Breast epithelium (tissue), 4 donors: ENCODE results near the gene STRN4. TPM values are rescaled to one million over a fixed set of nuclear protein-coding genes. Genes with fewer than 3 reads are reported as not detected.
A peak's percentile ranks its signal among the peaks of the same experiment; 100 is the strongest.

Experiments
- DNase-seq, 2 donors: peaks; one replicate each; pipeline ENCODE4 v3.0.0-alpha.2; 2019; ENCODE audit warnings: low spot score in 2 of 2
- H3K27ac ChIP-seq, 2 donors: fragments of 200-600 bp; sonication (generic) in 1 of 2; one replicate each; pipeline ENCODE4 v1.5.1; 2016 to 2019; ENCODE audit warnings: mild to moderate bottlenecking in 1 of 2
- H3K27me3 ChIP-seq, 2 donors: fragments of 200-600 bp; sonication (generic) in 1 of 2; one replicate each; pipeline versions ENCODE4 v1.5.1 to v1.6.0; 2017 to 2019; ENCODE audit warnings: control low read depth in 1 of 2, mild to moderate bottlenecking in 1 of 2
- H3K36me3 ChIP-seq: fragments of 200-600 bp; one replicate; pipeline ENCODE4 v1.5.1; 2019
- H3K4me1 ChIP-seq, 2 donors: fragments of 200-600 bp; sonication (generic); one replicate each; pipeline ENCODE4 v1.5.1; 2016 to 2019; ENCODE audit warnings: control low read depth in 1 of 2
- H3K4me3 ChIP-seq, 3 donors: fragments of 200-600 bp; sonication (generic); 1 replicate in 2 of 3; 2 replicates in 1 of 3; pipeline ENCODE4 v1.5.1; 2016 to 2019; ENCODE audit warnings: mild to moderate bottlenecking in 3 of 3, moderate library complexity in 2 of 3
- H3K9me3 ChIP-seq, 2 donors: fragments of 200-600 bp; sonication (generic) in 1 of 2; one replicate each; pipeline ENCODE4 v1.5.1; 2016 to 2019; ENCODE audit warnings: control low read depth in 1 of 2
- POLR2A ChIP-seq: fragments of 450-650 bp; IDR thresholded peaks from one replicate; pipeline ENCODE4 v1.6.1; 2016; ENCODE audit warnings: antibody characterized with exemption, mild to moderate bottlenecking, moderate library complexity
- POLR2AphosphoS5 ChIP-seq, 3 donors: sonication (generic); formaldehyde crosslinking; IDR thresholded peaks; one replicate each; pipeline ENCODE4 v1.6.1; 2017; ENCODE audit warnings: antibody characterized with exemption in 3 of 3
- intact Hi-C: fragments of 100-400 bp; cut with DNase I; formaldehyde crosslinking; loops from one replicate; pipeline ENCODE4 v1.15.1; 2023; ENCODE audit warnings: low total_unique reads
- total RNA-seq, 3 donors: library from RNA; depleted of rRNA; stranded (reverse); fragments of >200 nt; gene quantifications; one replicate each; pipeline ENCODE4 v1.1.0, GENCODE V29; 2016
- TF ChIP-seq, protein P1 (sequence below), 3 donors: fragments of 450-650 bp; IDR thresholded peaks; one replicate each; pipeline ENCODE4 v1.5.1; 2016 to 2017; ENCODE audit warnings: antibody characterized with exemption in 3 of 3, mild to moderate bottlenecking in 3 of 3, moderate library complexity in 3 of 3

STRN4 gene
- total RNA-seq, 3 donors from 2014 or later = 45.0 to 57.0 (median 53.7) TPM

DNA sequence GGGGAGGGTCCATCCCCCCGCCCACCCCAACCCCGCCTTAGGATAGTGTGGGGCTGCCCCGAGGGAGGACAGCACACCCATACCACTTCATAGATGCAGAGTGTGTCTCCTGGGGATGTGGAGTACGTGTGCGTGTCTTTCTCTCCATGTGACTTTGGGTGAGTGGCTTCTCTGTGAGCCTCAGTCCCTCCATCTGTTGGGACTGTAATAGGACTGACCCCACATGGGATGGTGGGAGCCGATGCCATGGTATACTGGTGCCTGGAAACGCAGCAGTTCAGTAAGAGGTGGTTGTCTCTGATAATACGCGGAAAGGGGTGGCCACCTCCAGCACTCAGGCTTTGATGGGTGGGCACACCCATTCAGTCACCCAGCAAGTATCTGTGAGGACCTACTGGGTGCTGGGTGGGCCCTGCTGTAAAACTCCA is 28.5 kb downstream of the STRN4 start:
- Histone ChIP-seq H3K9me3 (no peaks in the 10 kb centered on the region), H3K4me3 (peak overlapping the region; percentile 74 to 99 (median 74)), H3K27me3 (no peaks in the 10 kb centered on the region), H3K4me1 (peaks cover 0 to 10% of the 10 kb centered on the region in 2 donors), H3K36me3 (no peaks in the 10 kb centered on the region), H3K27ac (peak overlapping the region; percentile 91 to 93)
- no peak for DNase-seq
- intact Hi-C loops = no loop called here
- TF ChIP-seq, protein P1, sequence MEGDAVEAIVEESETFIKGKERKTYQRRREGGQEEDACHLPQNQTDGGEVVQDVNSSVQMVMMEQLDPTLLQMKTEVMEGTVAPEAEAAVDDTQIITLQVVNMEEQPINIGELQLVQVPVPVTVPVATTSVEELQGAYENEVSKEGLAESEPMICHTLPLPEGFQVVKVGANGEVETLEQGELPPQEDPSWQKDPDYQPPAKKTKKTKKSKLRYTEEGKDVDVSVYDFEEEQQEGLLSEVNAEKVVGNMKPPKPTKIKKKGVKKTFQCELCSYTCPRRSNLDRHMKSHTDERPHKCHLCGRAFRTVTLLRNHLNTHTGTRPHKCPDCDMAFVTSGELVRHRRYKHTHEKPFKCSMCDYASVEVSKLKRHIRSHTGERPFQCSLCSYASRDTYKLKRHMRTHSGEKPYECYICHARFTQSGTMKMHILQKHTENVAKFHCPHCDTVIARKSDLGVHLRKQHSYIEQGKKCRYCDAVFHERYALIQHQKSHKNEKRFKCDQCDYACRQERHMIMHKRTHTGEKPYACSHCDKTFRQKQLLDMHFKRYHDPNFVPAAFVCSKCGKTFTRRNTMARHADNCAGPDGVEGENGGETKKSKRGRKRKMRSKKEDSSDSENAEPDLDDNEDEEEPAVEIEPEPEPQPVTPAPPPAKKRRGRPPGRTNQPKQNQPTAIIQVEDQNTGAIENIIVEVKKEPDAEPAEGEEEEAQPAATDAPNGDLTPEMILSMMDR (IDR thresholded peaks at IDR 0.05) = no peak
- TF ChIP-seq POLR2AphosphoS5 (IDR thresholded peaks at IDR 0.05) (no peak), POLR2A (no peak)

DNA sequence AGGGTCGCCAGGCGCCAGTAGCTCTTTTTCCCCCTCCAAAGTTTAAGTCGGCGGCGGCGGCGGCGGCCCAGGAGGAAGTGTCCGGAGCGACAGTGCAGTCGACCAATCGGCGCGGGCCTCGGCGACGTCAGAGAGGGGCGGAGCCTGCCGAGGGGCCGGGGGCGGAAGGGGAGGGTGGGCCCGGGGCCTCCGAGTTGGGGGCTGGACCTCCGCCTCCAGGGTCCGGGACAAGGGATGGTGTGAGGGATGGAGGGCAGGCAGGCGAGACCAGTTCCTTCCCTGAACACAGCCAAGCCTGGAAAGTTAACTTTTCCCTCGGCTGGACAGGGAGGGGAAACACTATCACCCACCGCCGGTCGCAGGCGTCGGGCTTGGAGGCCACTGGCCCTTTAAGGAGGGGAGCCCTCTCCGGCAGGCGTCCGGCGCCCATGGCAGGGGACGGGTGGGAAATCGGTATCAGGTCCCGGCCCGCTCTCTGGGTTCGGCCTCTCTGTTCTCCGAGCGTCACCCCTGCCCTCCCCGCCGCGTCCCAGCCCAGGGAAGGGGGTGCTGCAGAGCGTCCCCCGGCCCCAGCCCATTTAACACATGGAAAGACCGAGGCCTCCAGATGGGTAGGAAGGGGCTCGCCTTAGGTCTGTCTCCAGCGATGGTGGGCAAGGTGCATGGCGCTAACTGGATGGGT is 29.1 kb downstream of the STRN4 start, which contains the start of gene PRKD2:
TSS of gene PRKD2 (minus strand) at position 81 of the 682 bp plus-strand sequence. CDS start 744 bp downstream, outside the sequence.
- Histone ChIP-seq H3K36me3 (no peaks in the 10 kb centered on the region), H3K27me3 (no peaks in the 10 kb centered on the region), H3K9me3 (no peaks in the 10 kb centered on the region), H3K4me3 (peak within 1 kb of the TSS; percentile 74 to 99 (median 74)), H3K27ac (peak within 1 kb of the TSS; percentile 91 to 93), H3K4me1 (peaks cover 0 to 10% of the 10 kb centered on the region in 2 donors)
- TF ChIP-seq POLR2AphosphoS5 (IDR thresholded peaks at IDR 0.05) (peak in 2 of 3 donors; percentile 68 to 71), POLR2A (peak; percentile 19)
- TF ChIP-seq, protein P1 (IDR thresholded peaks at IDR 0.05) = no peak
- peak; percentile 86 to 92 for DNase-seq
- intact Hi-C loops = no loop called here

DNA sequence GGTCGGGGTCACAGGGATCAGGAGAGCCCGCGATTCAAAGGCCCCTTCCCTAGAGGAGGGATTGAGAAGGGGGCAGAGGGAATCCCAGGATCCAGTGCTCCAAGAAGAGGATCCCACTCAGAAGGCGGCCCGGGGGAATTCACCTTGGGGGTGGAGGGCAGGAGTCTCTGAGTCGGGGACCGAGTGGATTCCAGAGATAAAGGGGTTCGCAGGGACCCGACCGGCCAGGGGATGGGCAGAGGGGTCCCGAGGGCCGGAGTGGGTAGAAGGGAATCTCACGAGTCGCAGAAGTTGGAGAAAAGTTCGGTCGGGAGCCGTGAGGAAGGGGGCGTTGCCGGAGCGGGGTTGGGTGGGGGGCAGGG is 29.6 kb downstream of the STRN4 start:
- intact Hi-C loops = no loop called here
- no peak for DNase-seq

DNA sequence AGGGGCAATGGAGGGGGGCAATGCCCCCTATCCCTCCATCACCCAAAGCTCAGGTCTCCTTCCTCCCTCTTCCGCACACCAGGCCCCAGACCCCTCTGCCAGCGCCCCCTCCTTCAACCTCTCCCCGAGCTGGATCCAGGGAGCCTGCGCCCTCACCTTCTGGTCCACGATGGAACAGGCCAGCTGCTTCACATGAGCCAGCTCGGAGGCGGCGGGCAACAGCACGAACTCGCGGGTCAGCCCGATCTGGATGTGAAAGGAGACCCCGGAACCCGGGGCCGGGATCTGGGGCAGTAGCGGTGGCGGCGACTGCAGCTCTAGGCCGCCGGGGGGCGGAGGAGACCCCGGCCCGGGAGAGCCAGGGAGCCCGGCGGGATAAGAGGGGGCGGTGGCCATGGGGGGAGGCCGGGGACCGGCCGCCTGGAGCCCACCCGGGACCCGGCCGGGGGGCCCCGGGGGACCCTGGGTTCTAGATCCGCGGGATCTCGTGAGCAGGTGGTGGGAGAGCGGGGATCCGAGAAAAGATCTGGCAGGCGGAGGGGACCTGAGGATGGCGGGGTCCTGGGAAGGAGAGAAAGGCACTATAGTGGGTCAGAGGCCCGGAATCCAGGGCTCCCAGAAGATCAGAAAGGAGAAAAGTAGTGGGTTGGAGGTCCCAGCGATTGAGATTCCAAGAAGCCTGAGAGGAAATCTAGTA is 30.1 kb downstream of the STRN4 start:
- no peaks in the 10 kb centered on the region for H3K27me3 ChIP-seq
- H3K9me3 ChIP-seq = no peaks in the 10 kb centered on the region
- peak overlapping the region; percentile 91 to 93 for H3K27ac ChIP-seq
- H3K4me1 ChIP-seq = peaks cover 0 to 10% of the 10 kb centered on the region in 2 donors
- H3K36me3 ChIP-seq = no peaks in the 10 kb centered on the region
- intact Hi-C loops = no loop called here
- DNase-seq = no peak
- peak overlapping the region; percentile 74 to 99 (median 74) for H3K4me3 ChIP-seq
- TF ChIP-seq POLR2A = no peak

More for the DNA sequence above, 29.6 kb downstream of the STRN4 start:
- no peaks in the 10 kb centered on the region for H3K27me3 ChIP-seq
- no peaks in the 10 kb centered on the region for H3K36me3 ChIP-seq
- peaks cover 0 to 10% of the 10 kb centered on the region in 2 donors for H3K4me1 ChIP-seq
- peak overlapping the region; percentile 91 to 93 for H3K27ac ChIP-seq
- H3K9me3 ChIP-seq = no peaks in the 10 kb centered on the region
- no peak for TF ChIP-seq POLR2A
- TF ChIP-seq POLR2AphosphoS5 (IDR thresholded peaks at IDR 0.05) = no peak
- H3K4me3 ChIP-seq = peak overlapping the region; percentile 74 to 99 (median 74)

DNA sequence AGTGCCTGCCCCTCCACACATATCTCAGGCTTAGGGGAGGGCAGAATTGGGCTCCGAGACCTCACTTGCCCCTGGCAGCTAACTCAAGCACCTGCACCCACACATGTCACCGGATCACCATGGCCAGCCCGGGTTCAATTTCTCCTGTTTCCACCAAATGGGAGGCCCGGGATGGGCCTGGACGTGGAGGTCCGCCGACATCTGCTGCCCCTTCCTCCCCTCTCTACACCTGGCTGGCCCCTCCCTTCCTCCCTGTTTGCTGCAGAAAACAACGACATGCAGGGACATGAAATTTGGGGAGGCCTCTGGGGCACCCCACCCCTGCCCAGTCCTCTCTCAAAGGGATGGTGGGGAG is 30.7 kb downstream of the STRN4 start:
- Histone ChIP-seq H3K9me3 (no peaks in the 10 kb centered on the region), H3K27me3 (no peaks in the 10 kb centered on the region), H3K4me3 (peak overlapping the region; percentile 74 to 99 (median 74)), H3K36me3 (no peaks in the 10 kb centered on the region), H3K4me1 (peaks cover 0 to 10% of the 10 kb centered on the region in 2 donors), H3K27ac (peak overlapping the region; percentile 91 to 93)
- no peak for TF ChIP-seq POLR2AphosphoS5 (IDR thresholded peaks at IDR 0.05)
- TF ChIP-seq, protein P1 (IDR thresholded peaks at IDR 0.05) = no peak
- no peak for TF ChIP-seq POLR2A
- DNase-seq = no peak
- intact Hi-C loops = no loop called here
